Activated CD8-positive, alpha-beta memory T cell treated with anti-CD3 and anti-CD28 coated beads, Interleukin-2, amount 50 U/mL, for 4 hours (primary cell): Measurements from ENCODE around the gene EXOC3L1.

Experiments
- DNase-seq: peaks from one replicate; pipeline ENCODE4 v3.0.0-alpha.2; 2020

The EXOC3L1 gene

GRCh38 chr16:67216612-67217490, 26.9 kb upstream of the EXOC3L1 start:
- DNase-seq, result no peak

DNA sequence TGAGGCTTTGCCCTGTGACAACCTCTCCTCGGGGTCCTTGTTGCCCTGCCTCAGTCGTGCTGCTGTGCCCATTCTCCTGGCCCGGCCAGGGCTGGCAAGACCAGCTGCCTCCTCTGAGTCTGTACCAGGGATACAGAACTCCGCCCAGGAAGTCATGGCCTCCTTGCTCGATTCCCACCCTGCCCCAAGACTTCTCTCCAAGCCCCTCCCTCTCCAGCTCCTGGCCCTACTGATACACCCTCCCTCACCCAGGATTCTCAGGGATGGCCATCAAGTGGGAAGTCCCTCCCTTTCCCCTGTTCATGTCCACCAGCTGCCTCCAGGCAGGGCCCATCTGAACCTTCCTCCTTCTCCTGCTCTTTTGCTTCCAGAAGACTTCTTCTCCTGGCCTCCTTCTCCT, 25.8 kb upstream of the EXOC3L1 start:
- no peak for DNase-seq

DNA sequence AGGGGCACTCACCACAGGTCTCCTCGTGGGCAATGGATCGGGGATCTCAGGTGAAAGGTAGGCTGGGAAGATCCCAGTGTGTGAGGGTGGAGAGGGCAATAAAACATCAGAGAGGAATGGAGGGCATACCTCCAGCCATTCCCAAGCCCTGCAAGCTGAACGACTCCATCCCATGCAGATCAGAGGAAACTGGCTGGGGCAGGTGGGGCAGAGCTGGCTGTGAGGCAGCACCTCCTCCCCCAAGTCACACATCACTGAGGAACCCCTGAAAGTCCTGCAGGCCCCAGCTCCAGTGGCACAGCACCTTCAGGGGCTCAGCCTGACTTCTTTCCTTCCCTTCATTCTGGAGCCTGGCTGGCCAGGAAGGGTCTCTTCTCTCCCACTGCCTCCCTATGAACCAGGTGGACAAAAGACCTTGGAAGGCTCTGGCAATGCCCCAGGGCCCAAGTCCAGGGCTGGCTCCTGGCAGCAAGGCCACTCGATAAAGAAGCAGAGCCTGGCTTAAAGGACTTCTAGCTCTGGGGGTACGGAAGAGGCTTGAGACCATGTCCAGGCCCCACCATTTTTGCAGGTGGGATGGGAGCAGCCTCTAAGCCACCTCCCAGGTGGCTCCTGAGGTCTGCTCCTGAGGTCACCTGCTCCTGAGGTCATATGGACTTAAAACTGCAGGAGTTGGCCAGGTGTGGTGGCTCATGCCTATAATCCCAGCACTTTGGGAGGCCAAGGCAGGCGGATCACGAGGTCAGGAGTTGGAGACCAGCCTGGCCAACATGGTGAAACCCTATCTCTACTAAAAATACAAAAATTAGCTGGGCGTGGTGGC, 23.5 kb upstream of the EXOC3L1 start:
- no peak for DNase-seq

DNA sequence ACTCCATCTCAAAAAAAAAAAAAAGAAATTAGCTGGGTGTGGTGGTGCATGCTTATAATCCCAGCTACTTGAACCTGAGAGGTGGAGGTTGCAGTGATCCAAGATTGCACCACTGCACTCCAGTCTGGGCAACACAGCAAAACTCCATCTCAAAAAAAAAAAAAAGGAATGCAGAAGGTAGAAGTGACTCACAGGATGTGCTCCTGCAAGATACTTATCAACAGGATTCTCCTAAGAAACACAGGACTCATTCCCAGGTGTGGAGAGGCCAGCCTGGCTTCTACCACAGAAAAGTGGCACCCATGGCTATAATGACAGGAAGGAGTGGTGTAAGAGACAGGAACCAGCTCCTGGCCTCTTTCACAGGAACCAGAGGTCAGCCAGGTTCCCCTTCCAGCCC, 22.8 kb upstream of the EXOC3L1 start:
- no peak for DNase-seq

- DNase-seq, result no peak
Measured at GRCh38 chr16:67211674-67212073, 21.7 kb upstream of the EXOC3L1 start.

DNA sequence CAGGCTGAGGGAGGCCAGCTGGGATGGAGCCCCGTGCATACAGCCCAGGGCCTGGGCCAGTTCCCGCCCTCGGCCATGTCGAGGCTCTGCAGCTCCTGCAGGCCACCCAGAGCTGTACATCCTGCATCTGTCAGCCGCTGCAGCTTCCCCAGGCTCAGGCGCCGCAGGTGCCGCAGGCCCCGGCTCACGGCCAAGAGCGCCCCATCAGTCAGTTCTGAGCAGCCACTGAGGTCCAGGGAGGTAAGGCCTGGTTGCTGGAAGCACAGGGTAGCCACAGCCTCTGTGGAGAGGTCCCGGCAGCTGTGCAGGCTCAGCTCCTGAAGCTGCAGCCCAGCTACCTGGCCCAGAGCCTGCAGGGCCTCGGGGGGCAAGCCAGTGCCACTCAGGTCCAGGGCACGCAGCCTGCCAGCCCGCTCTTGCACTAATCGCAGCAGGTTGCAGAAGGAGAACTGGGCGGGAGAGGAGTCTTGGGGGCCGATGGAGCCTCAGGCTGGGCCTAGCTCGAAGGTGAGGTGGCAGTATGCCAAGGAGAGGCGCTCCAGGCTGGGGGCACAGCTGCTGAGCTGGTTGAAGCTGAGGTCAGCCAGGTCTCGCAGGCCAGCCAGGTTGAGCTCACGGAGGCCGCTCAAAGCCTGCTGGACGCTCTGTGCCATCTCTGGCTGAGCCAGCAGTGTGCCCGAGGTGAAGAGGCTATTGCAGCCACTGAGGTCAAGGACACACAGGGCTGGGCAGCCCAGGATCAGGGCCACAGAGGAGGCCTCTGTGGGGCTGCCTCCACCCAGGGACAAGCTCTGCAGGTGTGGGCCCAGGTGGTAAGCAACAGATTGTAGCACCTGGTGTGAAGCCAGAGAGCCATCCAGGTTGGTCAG, 20.4 kb upstream of the EXOC3L1 start:
- DNase-seq, result no peak

- DNase-seq, result no peak
Measured at GRCh38 chr16:67209565-67209964, 19.6 kb upstream of the EXOC3L1 start.

GRCh38 chr16:67208154-67208896, 18.4 kb upstream of the EXOC3L1 start:
- DNase-seq, result no peak

- DNase-seq, result no peak
Measured at GRCh38 chr16:67207249-67208091, 17.5 kb upstream of the EXOC3L1 start.

DNA sequence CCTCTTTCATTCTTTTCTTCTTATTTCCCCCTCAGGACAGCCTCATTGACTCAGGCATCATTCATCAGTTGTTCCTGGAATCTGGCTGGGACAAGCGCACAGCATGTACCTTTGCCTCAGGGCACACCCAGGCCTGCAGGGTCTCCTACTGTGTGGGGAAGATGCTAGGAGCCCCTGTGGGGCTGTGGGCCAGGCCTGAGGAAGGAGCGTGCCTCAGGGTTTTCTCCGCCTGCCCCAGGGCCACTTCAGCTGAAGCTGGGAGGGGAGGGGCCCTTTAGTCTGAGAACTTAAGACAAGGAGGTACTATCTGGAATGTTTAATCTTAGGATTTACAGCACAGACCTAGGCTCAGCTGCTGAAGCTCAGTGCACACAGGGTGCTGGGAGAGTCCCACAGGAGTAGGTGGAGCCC, 16.9 kb upstream of the EXOC3L1 start:
- no peak for DNase-seq

DNA sequence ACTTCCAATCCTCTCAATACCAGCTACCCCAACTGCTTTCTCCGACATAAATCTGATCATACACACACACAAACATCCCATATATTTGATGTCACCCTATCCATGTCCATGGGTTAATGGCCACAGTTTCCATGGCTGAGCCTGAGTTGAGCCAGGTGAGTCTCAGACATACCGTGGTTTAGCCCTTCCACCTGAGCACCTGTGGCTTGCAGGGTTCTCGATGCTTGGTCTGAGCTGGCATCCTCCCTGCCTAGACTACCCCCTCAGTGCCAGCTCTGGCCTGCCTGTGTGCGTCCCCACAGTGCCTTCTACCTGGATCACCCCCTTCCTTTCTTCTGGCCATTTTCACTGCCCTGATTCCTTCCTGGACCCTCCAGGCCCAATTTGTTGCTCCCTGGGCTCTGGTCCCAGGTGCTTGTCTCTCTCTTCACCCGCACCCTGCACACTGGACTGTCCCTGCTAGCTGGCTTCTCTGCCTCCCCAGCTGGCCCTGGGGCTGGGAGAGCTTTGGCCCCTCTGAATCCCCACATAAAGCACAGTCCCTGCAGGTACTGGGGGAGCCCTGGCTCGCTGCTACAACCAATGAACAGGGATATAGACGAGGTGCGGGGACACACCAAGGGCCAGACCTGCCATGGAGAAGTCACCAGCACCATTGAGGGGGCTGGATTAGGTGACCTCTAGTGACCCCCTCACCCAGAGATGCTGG, 16.3 kb upstream of the EXOC3L1 start:
- no peak for DNase-seq

GRCh38 chr16:67204076-67204475, 14.1 kb upstream of the EXOC3L1 start:
- DNase-seq, result no peak

DNA sequence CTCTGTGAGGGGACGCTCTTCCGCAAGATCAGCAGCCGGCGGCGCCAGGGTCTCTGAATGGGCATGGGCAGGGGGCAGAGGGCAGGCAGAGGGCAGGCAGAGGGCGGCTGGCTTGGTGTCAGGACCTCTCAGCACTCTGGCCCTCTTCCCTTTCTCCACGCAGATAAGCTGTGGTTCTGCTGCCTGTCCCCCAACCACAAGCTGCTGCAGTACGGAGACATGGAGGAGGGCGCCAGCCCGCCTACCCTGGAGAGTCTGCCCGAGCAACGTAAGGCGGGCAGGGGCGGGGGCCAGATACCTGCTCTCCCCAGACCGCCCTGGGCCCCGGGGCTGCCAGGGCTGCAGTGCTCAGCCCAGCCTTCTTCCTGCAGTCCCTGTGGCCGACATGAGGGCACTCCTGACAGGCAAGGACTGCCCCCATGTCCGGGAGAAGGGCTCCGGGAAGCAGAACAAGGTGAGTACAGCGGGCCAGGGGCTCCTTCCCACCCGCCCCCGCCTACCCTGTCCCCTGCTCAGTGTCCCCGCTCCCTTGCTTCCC, 13.1 kb upstream of the EXOC3L1 start:
- no peak for DNase-seq

DNA sequence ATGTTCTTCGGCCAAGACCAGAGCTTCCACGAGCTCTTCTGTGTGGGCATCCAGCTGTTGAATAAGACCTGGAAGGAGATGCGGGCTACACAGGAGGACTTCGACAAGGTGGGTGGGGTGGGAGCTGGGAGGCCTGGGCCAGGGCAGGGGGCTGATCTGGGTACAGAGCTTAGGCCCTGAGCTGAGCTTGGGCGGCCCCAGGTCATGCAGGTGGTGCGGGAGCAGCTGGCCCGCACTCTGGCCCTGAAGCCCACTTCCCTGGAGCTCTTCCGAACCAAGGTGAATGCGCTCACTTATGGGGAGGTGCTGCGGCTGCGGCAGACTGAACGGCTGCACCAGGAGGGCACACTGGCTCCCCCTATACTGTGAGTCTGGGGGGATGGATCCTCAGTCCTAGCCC, 12.5 kb upstream of the EXOC3L1 start:
- DNase-seq, result no peak

GRCh38 chr16:67201411-67202345, 11.7 kb upstream of the EXOC3L1 start:
- DNase-seq, result no peak

- no peak for DNase-seq
Measured at GRCh38 chr16:67200491-67200890, 10.6 kb upstream of the EXOC3L1 start.

GRCh38 chr16:67199808-67200198, 9.9 kb upstream of the EXOC3L1 start:
- DNase-seq, result no peak

DNA sequence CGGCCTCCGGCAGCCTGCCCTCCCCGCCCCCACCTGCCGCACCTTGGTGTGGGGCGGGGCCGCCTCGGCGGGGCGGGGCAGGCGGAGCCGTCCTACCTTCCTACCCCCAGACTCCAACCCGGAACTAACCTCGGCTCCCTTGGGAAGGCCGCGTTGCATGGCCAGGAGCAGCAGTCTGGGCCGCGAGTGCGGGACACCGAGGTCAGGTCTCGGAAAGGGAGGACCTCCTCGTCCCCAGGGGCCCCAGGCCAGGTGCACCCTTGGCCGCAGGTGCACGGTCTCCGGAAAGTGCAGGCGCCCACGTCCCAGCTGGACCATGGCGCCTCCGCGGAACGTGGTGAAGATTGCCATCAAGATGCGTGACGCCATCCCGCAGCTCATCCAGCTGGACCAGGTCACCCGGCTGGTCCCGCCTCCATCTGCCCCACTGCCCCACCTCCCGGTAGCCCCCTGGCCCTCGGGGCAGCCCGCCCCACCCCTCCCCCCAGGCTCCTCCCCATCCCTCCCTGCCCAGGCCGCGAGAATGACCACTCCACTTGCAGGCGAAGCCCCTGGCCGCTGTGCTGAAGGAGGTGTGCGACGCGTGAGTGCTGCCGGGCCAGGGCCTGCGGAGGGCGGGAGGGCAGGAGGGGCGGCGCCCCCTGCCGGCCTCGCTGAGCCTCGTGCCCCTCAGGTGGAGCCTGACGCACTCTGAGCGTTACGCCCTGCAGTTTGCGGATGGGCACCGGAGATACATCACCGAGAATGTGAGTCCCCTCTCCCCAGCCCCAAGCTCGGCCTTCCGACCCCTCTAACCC, 9.3 kb upstream of the EXOC3L1 start, which contains the start of gene ELMO3:
Gene ELMO3 (plus strand): TSS at position 121 of the 797 bp plus-strand sequence. CDS start 196 bp downstream, at position 317.
- DNase-seq, result no peak
